ENCODE results near the gene KPNA6. TPM values are rescaled to one million over a fixed set of nuclear protein-coding genes. Genes with fewer than 3 reads are reported as not detected.

Gene KPNA6
- total and polyA plus RNA-seq, 2 of the 13 experiments (the other 11 are each of a cell fraction or from before 2014, with no cell fraction given), result 22.0 to 47.5 TPM

- DNase-seq (ENCODE audit: low spot score) (no peak), FAIRE-seq (no peak), ATAC-seq (no peak)
- ChIA-PET CTCF (ENCODE audit: low intra/inter-chr PET ratio, low total read pairs) (no interaction called here), POLR2A (interaction anchor here (0.9 to 1.4 kb wide), 2 partner anchors 27 to 99 kb away, joined by 4 to 7 read pairs; no protein-coding TSS in a partner anchor)
- WGBS (ENCODE audit: low lambda C conversion rate), result 85% methylated on average over 3 of the region's 3 CpGs
- H3K79me2 ChIP-seq (ENCODE audit: insufficient read depth, low read length), result peaks cover 29% of the 10 kb centered on the region
- TF ChIP-seq ZNF367 (CRISPR knock-in tag; IDR thresholded peaks at IDR 0.05; ENCODE audit: borderline replicate concordance) (no peak), STAG1 (CRISPR knock-in tag; IDR thresholded peaks at IDR 0.05) (peak; percentile 34), ZNF292 (CRISPR knock-in tag; IDR thresholded peaks at IDR 0.05; ENCODE audit: borderline replicate concordance, low read depth) (no peak), ETV5 (CRISPR knock-in tag; IDR thresholded peaks at IDR 0.05; ENCODE audit: borderline replicate concordance) (no peak), ZNF564 (CRISPR knock-in tag; IDR thresholded peaks at IDR 0.05) (no peak), AKAP8 (CRISPR knock-in tag; IDR thresholded peaks at IDR 0.05) (no peak), SNRNP70 (IDR thresholded peaks at IDR 0.05; ENCODE audit: low read depth, low read length) (no peak)
- TF ChIP-seq, protein P1, sequence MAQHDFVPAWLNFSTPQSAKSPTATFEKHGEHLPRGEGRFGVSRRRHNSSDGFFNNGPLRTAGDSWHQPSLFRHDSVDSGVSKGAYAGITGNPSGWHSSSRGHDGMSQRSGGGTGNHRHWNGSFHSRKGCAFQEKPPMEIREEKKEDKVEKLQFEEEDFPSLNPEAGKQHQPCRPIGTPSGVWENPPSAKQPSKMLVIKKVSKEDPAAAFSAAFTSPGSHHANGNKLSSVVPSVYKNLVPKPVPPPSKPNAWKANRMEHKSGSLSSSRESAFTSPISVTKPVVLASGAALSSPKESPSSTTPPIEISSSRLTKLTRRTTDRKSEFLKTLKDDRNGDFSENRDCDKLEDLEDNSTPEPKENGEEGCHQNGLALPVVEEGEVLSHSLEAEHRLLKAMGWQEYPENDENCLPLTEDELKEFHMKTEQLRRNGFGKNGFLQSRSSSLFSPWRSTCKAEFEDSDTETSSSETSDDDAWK (CRISPR knock-in tag; IDR thresholded peaks at IDR 0.05), result no peak
- TF ChIP-seq, protein P2, sequence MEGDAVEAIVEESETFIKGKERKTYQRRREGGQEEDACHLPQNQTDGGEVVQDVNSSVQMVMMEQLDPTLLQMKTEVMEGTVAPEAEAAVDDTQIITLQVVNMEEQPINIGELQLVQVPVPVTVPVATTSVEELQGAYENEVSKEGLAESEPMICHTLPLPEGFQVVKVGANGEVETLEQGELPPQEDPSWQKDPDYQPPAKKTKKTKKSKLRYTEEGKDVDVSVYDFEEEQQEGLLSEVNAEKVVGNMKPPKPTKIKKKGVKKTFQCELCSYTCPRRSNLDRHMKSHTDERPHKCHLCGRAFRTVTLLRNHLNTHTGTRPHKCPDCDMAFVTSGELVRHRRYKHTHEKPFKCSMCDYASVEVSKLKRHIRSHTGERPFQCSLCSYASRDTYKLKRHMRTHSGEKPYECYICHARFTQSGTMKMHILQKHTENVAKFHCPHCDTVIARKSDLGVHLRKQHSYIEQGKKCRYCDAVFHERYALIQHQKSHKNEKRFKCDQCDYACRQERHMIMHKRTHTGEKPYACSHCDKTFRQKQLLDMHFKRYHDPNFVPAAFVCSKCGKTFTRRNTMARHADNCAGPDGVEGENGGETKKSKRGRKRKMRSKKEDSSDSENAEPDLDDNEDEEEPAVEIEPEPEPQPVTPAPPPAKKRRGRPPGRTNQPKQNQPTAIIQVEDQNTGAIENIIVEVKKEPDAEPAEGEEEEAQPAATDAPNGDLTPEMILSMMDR (CRISPR knock-in tag; IDR thresholded peaks at IDR 0.05), result peak; percentile 45; the same call in 1 of the 2 replicates
- H3K4me2 ChIP-seq (ENCODE audit: low read depth, low read length), result peak overlapping the region; percentile 91
- no peak overlapping the region for H2AFZ ChIP-seq (ENCODE audit: low read length)
- in situ Hi-C loops (cut with HindIII; ENCODE audit: extremely low pct_ligation_motif_present, low pct_unique_long_range_greater_than_20kb), result no loop called here
- H3K27me3 ChIP-seq (ENCODE audit: control insufficient read depth in 1 of 2, insufficient read depth in 2 of 2, low read length in 2 of 2), result no peaks in the 10 kb centered on the region; a peak in 2 of 5 replicates
- no peaks in the 10 kb centered on the region for H3K9me3 ChIP-seq (ENCODE audit: low read length)
- peak overlapping the region; percentile 24 for H3K27ac ChIP-seq (ENCODE audit: extremely low read length, insufficient read depth, low read length)
- no TSS peak for BruUV-seq (replicated peaks)
- intact Hi-C loops (cut with micrococcal nuclease; ENCODE audit: unreplicated experiment), result no loop called here
- peaks cover 29% of the 10 kb centered on the region for H3K4me1 ChIP-seq (ENCODE audit: insufficient read depth, low read length)
- 0 out of 6 replicates have a peak overlapping the region, but pooled peaks of 1 of the 3 experiments have one; percentile 89 for H3K4me3 ChIP-seq (replicated peaks in 1 of 3; ENCODE audit: insufficient read depth in 1 of 3, low read depth in 2 of 3, low read length in 3 of 3)
- H3K9ac ChIP-seq (ENCODE audit: insufficient read depth, low read depth, low read length), result peak overlapping the region; percentile 91; the same call in 1 of the 2 replicates
- H3K36me3 ChIP-seq (replicated peaks in 1 of 2; ENCODE audit: control insufficient read depth in 1 of 2, insufficient read depth in 2 of 2, low read length in 2 of 2), result peaks cover 18 to 33% of the 10 kb centered on the region in 2 experiments
- H4K20me1 ChIP-seq (ENCODE audit: insufficient read depth, low read length), result no peaks in the 10 kb centered on the region; the same call in 1 of the 2 replicates
These were observed 115.8 kb downstream of the KPNA6 start for GRCh38 chr1:32223683-32224082.
